ENCODE measurements around the gene TTBK2.
A peak's percentile ranks its signal among the peaks of the same experiment; 100 is the strongest.
"Not testable (repeated sequence)": the region's sequence is repeated elsewhere in the genome, so short reads cannot be mapped to it uniquely, and the experiment has no call there.

TTBK2 gene

GRCh38 chr15:42903388-42904324, 16.9 kb downstream of the TTBK2 start:
- no peak for DNase-seq

DNA sequence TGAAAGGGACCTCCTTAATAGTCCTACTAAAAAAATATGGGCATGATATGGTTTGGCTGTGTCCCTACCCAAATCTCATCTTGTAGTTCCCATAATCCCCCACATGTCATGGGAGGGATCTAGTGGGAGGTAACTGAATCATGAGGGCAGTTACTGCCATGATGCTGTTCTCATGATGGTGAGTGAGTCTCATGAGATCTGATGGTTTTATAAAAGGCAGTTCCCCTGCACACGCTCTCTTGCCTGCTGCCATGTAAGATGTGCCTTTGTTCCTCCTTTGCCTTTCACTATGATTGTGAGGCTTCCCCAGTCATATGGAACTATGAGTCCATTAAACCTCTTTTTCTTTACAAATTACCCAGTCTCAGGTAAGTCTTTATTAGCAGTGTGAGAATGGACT, 26.7 kb downstream of the TTBK2 start:
- DNase-seq = not testable (repeated sequence)

- DNase-seq = no peak
Observed at GRCh38 chr15:42891569-42891968, 29.0 kb downstream of the TTBK2 start.

DNA sequence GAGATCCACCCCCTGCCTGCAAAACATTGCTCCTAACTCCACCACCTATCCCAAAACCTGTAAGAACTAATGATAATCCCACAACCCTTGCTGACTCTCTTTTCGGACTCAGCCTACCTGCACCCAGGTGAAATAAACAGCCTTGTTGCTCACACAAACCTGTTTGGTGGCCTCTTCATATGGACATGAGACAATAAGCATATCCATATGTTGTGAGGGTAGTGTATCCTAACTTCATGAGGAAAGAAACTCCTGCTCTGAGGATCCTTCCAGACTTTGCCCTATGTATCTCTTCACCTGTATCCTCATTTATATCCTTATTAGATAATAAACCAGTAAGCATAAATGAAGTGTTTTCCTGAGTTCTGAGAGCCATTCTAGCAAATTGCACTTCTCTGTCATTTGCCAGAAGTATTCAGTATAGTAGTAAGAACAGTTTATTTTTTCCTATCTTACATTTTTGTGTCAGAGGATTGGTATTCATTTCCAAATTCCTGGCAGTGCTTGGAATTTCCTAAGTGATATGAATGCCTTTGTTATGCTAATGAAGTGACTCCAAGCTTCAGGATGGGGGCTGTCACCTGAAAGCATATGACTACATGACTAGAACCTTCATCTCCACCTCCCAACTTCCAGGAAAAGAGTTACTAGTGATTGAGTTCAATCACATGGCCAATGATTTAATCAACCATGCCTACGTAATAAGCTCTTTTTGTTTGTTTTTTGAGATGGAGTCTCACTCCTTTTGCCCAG, 30.2 kb downstream of the TTBK2 start:
- no peak for DNase-seq

GRCh38 chr15:42887384-42887783, 33.2 kb downstream of the TTBK2 start:
- DNase-seq = not testable (repeated sequence)

- no peak for DNase-seq
Observed at GRCh38 chr15:42880121-42880520, 40.5 kb downstream of the TTBK2 start.

DNA sequence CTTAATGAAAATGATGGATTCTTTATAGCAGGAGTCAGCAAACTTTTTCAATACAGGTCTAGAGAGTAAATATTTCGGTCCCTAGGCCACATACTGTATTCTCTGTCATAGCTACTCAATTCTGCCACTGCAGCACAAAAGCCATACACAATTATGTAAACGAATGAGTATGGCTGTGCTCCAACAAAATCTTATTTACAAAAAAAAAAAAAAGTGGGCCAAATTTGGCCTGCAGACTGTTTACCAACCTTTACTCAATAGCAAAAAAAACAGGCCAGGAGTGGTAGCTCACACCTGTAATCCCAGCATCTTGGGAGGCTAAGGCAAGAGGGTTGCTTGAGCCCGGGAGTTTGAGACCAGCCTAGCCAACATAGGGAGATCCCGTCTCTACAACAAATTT, 41.1 kb downstream of the TTBK2 start:
- DNase-seq = peak; percentile 49

DNA sequence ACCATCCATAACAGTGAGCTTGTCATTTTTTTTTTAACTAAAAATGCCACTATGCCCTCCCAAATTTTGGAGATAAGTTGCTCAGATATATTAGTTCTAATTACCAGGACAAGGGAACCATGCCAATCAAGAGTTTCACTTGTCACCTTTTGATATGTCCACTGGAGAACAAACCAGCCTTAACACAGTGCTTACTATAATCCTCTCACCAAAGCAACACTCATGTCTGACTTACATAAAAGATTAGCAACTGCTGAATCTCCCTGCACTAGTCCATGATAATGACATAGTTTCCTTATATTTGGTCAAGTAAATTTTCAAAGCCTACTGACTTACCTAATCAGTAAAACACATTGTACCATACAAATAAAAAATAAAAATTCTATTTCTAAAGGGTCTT, 44.4 kb downstream of the TTBK2 start:
- no peak for DNase-seq

GRCh38 chr15:42868683-42869082, 51.9 kb downstream of the TTBK2 start:
- DNase-seq = no peak

GRCh38 chr15:42863572-42864239, 56.9 kb downstream of the TTBK2 start:
- DNase-seq = no peak

GRCh38 chr15:42858999-42859789, 61.4 kb downstream of the TTBK2 start:
- no peak for DNase-seq

DNA sequence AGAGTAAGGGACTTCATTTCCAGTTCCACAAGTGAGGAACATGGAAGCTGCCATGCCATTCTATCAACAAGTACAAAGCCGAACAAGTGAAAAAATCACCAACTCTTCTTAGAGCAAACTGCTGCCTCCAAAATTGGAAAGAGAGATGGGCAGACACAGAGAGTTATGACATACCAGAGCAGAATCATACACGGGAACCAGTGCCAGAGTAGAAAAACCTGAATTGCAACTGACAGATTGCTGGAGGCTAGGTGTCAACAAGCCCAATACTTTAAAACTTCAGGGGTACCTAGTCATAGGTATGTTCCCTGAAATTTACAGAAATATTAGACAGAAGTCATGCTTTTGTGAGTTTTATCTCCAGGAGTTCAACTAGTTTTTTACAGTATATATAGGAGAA, 62.0 kb downstream of the TTBK2 start:
- no peak for DNase-seq

DNA sequence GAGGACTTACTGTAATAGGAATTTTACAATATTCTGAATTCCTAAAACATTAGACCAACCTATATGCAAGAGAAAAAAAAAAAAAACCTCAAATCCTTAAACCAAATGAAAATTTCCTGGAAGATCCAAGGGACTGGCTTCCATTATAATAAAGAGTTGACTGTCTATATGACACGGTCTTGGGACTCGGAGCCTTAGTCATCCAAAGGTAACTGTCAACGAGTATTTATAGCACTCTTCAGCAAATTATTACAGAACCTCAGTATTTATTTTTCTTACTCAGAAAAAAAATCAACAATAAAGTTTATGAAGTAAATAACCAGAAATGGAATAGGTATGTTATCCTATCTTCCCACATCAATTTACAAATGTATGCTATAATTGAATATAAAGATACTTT, 66.0 kb downstream of the TTBK2 start:
- no peak for DNase-seq

GRCh38 chr15:42849836-42850235, 70.7 kb downstream of the TTBK2 start:
- DNase-seq = no peak

- no peak for DNase-seq
Observed at GRCh38 chr15:42848846-42849245, 71.7 kb downstream of the TTBK2 start.

- DNase-seq = no peak
Observed at GRCh38 chr15:42846647-42847046, 73.9 kb downstream of the TTBK2 start.

- DNase-seq = no peak
Observed at GRCh38 chr15:42845581-42845980, 75.0 kb downstream of the TTBK2 start.

- no peak for DNase-seq
Observed at GRCh38 chr15:42843699-42844098, 76.9 kb downstream of the TTBK2 start.

- no peak for DNase-seq
Observed at GRCh38 chr15:42836251-42836650, 84.3 kb downstream of the TTBK2 start.

DNA sequence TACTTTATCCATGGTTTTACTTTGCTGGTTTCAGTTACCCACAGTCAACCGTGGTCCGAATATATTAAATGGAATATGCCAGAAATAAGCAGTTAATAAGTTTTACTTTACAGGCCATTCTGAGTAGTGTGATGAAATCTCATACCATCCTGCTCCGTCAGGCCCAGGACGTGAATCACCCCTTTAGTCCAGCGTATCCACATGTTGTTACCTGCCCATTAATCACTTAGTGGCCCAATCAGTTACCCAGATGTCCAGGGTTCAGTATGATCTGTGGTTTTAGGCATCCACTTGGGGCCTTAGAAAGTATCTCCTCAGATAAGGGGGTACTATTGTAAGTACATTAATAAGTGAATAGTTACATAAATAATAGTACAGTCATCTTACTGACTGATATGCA, 88.0 kb downstream of the TTBK2 start:
- DNase-seq = no peak

GRCh38 chr15:42826251-42826890, 94.2 kb downstream of the TTBK2 start:
- no peak for DNase-seq

- no peak for DNase-seq
Observed at GRCh38 chr15:42825599-42825998, 95.0 kb downstream of the TTBK2 start.

Measured in NCI-H2029 (cell line).